Motor neuron (in vitro differentiated cells): Measurements from ENCODE around the gene PEAK1. TPM values are rescaled to one million over a fixed set of nuclear protein-coding genes. Genes with fewer than 3 reads are reported as not detected.

Experiments
- ATAC-seq, 8 experiments: fragments of 200-7000 bp; cut with Tn5 transposase; replicated peaks in 6 of 8; 2 replicates each; pipeline ENCODE4 v1.8.0; 2021; ENCODE audit warnings: mild to moderate bottlenecking in 8 of 8, moderate library complexity in 8 of 8
- H3K27ac ChIP-seq, 2 donors: fragments of 250-450 bp; sonication (Bioruptor Pico); 2 replicates each; pipeline ENCODE4 v1.9.0; 2021; ENCODE audit warnings: antibody characterized with exemption in 2 of 2, mild to moderate bottlenecking in 2 of 2, moderate library complexity in 1 of 2
- H3K4me1 ChIP-seq, 2 donors: fragments of 250-450 bp; sonication (Bioruptor Pico); replicated peaks in 1 of 2; 2 replicates each; pipeline ENCODE4 v1.6.1; 2021; ENCODE audit warnings: antibody characterized with exemption in 2 of 2, mild to moderate bottlenecking in 2 of 2, moderate library complexity in 1 of 2
- H3K4me3 ChIP-seq, 5 donors: fragments of 250-450 bp; sonication (Bioruptor Pico); 2 replicates each; pipeline ENCODE4 v1.9.0; 2021; ENCODE audit warnings: antibody characterized with exemption in 5 of 5, mild to moderate bottlenecking in 5 of 5, moderate library complexity in 4 of 5
- WGBS, 10 experiments: fragments of 450-650 bp; shearing (Covaris generic); methylation state at CpG; one replicate each; pipeline ENCODE4 v1.0.0; 2022; 5-methylcytosine and 5-hydroxymethylcytosine counted together
- in situ Hi-C, 9 experiments: fragments of 400-800 bp; cut with MboI; loops; one replicate each; pipeline ENCODE4 v1.15.0; 2021; ENCODE audit warnings: low sequenced_read_pairs in 9 of 9, low pct_unique_long_range_greater_than_20kb in 2 of 9; ENCODE audit not compliant: unreplicated experiment in 9 of 9
- total RNA-seq, 8 experiments: library from RNA; unstranded; fragments of 300-600 nt; gene quantifications; 2 replicates each; pipeline versions ENCODE4 v1.2.3 to v1.2.4, GENCODE V29; 2022

The PEAK1 gene
- total RNA-seq, 8 experiments from 2014 or later, result 8.9 to 87.5 (median 12.2) TPM

DNA sequence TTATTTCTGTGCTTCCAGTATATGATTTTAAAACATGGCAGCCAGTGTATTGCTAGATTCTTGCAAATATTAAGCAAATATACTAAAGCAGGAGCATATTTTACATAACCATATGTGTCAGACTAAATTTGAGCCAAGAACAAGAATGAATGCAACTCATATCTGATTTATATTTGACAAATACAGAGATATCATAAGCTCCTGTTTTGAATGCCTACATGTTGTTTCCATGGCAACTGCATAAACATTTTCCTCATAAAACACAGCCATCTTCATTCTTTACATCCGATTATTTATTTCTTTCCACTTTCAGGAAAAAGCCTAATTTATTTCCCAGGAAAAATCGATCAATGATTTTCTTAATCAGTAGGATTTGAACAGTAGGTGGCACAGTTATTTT is 176.8 kb downstream of the PEAK1 start:
- peak in 4 of 8 experiments; percentile 42 to 96 (median 50) for ATAC-seq
- no peak overlapping the region for H3K4me3 ChIP-seq
- no peaks in the 10 kb centered on the region for H3K4me1 ChIP-seq
- WGBS, 10 experiments, result 46 to 100% (median 86%) methylated on average over 1 to 2 of the region's 2 CpGs
- in situ Hi-C loops, result no loop called here
- H3K27ac ChIP-seq, result no peak overlapping the region

DNA sequence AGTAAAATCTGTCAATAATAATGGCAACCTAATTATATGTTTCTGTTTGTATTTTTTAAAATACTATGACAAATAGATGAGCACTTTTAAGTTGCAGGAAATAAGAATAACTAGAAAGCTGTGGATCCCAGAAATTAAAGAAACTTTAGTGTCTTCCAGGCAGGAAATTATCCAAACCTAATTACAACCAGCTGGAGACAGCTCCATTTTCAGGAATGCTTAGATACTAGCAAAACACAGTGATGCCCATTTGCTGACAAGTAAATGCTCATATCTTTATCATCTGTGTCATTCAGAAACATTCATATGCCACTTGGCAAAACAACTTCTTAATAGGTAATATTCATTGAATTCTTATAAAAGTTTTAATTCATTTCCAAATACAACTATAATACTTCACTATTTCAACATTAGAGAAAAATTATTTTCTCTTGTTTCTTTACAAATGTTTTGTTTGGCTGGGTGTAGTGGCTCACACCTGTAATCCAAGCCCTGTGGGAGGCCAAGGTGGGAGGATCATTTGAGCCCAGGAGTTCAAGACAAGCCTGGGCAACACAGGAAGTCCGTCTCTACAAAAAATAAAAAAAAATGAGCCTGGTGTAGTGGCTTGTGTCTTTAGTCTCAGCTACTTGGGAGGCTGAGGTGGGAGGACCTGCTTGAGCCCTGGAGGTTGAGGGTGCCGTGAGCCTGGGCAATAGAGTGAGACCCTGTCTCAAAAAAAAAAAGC is 179.9 kb downstream of the PEAK1 start:
- 50 to 100% (median 86%) methylated on average over 1 to 2 of the region's 2 CpGs; no CpG with 5 or more reads in 4 of the 10 experiments for WGBS, 10 experiments
- ATAC-seq, result no peak

DNA sequence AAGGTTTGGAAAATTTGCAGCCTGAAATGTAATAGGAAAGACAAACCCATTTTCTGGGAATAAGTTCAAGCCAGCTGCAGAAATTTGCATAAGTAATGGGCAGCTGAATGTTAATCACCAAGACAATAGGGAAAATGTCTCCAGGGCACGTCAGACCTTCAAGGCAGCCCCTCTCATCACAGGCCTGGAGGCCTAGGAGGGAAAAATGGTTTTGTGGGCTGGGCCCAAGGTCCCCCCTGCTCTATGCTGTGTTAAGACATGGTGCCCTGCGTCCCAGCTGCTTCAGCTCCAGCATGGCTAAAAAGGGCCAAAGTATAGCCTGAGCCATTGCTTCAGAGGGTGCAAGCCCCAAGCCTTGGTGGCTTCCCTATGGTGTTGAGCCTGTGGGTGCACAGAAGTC is 184.3 kb downstream of the PEAK1 start:
- WGBS, 10 experiments, result 40 to 100% (median 100%) methylated on average over 1 of the region's 2 CpGs; no CpG with 5 or more reads in 5 of the 10 experiments
- Histone ChIP-seq H3K4me1 (no peaks in the 10 kb centered on the region), H3K4me3 (no peak overlapping the region), H3K27ac (no peak overlapping the region)
- ATAC-seq, result peak in 1 of 8 experiments; percentile 35
- in situ Hi-C loops, result no loop called here

More for the DNA sequence above, 179.9 kb downstream of the PEAK1 start:
- in situ Hi-C loops, result no loop called here
- no peak overlapping the region for H3K27ac ChIP-seq
- H3K4me1 ChIP-seq, result no peaks in the 10 kb centered on the region
- no peak overlapping the region for H3K4me3 ChIP-seq

DNA sequence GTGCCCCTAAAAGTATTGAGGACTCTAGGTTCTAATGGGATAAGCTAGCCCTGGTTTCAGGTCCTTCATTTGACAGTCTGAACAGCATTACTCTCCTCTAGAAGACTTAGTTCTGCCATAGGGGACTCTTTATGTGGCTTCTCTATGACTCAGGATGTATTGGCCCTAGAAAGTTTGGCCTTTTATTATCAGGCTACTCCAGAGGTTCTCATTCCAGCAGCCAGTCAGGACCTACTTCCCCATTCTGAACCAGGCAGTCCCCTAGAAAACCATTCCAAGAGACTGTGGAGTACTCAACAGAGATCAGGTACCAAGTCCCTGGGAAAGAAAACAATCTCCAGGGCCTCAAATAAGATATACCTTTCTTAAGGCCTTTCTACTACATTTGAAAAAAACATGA is 191.1 kb downstream of the PEAK1 start:
- no peak overlapping the region for H3K4me3 ChIP-seq
- no peak for ATAC-seq
- H3K4me1 ChIP-seq, result peaks cover 0 to 7% of the 10 kb centered on the region in 2 donors
- no peak overlapping the region for H3K27ac ChIP-seq
- in situ Hi-C loops, result no loop called here

DNA sequence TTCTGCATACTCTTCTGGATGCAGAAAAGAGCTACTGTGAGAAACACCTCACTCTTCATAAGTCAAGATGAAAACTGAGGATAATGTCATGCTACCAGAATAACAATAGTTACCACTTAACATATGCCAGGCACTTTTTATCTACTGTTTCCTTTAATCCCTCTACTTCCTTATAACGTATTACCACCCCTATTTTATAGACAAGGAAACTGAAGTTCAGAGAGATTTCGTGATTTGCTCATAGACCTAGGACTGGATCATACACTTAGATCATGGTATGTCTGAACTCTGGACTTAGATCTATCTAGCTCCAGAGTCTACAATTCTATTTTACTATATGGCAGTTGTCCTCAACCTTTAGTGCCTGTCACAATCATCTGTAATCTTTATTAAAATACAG is 193.3 kb downstream of the PEAK1 start:
- Histone ChIP-seq H3K4me3 (no peak overlapping the region), H3K4me1 (peaks cover 4 to 10% of the 10 kb centered on the region in 2 donors), H3K27ac (no peak overlapping the region)
- no peak for ATAC-seq
- 45 to 88% (median 74%) methylated on average over 2 of the region's 2 CpGs; no CpG with 5 or more reads in 1 of the 10 experiments for WGBS, 10 experiments
- in situ Hi-C loops, result no loop called here

DNA sequence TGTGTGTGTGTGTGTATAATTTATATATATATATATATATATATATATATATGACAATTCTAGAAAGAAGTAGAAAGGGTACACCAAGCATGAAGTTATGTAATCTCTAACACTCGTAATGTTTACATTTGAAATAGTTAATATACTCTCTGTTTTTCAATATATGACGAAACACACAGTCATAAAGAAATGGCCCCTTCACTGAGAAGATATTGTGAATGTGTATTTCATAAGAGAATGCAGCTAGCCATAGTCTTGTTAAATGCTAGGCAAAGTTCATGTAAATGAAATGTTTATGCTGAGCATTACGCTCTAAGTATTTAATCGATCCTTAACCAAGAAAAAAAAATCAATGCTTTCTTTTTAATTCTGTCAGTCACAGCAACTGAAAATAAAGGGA is 194.3 kb downstream of the PEAK1 start:
- WGBS, 10 experiments, result 86 to 100% (median 94%) methylated on average over 2 to 4 of the region's 4 CpGs; no CpG with 5 or more reads in 2 of the 10 experiments
- ATAC-seq, result no peak
- Histone ChIP-seq H3K4me1 (peaks cover 6 to 10% of the 10 kb centered on the region in 2 donors), H3K27ac (no peak overlapping the region), H3K4me3 (no peak overlapping the region)
- in situ Hi-C loops, result no loop called here

DNA sequence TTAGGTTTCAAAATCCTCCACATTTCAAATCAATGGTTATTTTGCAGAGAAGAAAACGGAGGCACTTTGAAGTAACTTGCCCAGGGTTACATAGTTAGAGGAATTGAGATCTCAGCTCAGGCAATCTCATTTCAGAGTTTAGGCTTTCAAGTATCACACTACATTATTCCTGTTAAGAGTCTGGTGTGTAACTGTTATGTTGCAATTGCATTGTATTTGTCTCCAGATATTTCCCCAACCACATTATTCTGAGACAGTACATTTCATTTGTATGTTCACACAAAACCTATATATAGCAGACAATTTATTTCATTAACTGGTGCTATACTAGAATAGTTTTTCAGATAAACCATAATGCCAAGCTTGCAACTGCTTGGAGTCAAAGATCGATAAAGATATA is 194.8 kb downstream of the PEAK1 start:
- Histone ChIP-seq H3K27ac (no peak overlapping the region), H3K4me1 (peaks cover 9 to 10% of the 10 kb centered on the region in 2 donors), H3K4me3 (no peak overlapping the region)
- in situ Hi-C loops, result no loop called here
- WGBS, 10 experiments, result 40 to 100% (median 95%) methylated on average over 1 to 2 of the region's 2 CpGs; no CpG with 5 or more reads in 2 of the 10 experiments
- ATAC-seq, result no peak

DNA sequence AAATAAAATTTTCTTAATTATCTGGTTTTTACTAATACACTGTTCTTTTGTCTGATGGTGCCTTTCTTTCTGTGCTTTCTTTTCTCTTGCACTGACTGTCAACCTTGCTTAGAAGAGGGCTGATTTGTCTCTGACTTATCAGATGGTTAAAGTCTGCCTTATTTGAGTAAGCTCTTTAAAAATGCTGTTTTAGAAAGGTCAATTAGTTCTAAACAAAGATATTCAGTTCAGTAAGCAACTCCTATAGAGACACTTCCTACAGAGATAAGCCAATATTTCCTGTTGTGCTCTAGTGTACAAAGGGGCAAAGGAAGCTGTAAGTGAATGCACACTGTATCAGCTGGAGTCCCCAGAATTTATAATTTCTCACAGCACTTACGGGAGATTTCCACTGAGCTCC is 195.6 kb downstream of the PEAK1 start:
- no peak for ATAC-seq
- WGBS, 10 experiments, result 89 to 100% (median 100%) methylated on average over 1 of the region's 1 CpG; no CpG with 5 or more reads in 2 of the 10 experiments
- peaks cover 9 to 10% of the 10 kb centered on the region in 2 donors for H3K4me1 ChIP-seq
- no peak overlapping the region for H3K27ac ChIP-seq
- in situ Hi-C loops, result no loop called here
- H3K4me3 ChIP-seq, result no peak overlapping the region

DNA sequence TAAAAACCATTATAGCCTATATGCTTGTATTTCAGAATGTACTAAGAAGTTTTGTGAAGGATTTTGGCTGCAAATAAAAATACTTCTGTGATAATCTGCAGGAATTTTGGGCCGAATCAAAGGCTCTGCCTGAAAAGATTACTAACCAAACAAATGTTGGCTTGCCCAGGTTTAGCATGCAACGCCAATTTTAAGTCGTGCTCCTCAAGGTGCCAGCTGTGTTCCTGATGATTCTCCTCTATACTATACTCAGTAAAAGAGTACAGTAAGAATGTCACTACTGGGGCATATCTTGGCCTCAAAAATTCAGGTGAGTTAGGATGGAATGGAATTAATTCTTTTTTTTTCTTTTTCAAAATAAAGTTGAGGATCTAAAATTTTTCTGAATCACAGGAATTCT is 198.2 kb downstream of the PEAK1 start:
- H3K4me3 ChIP-seq, result no peak overlapping the region
- no peak overlapping the region for H3K27ac ChIP-seq
- no peak for ATAC-seq
- peaks cover 9 to 10% of the 10 kb centered on the region in 2 donors for H3K4me1 ChIP-seq
- 26 to 100% (median 89%) methylated on average over 2 to 3 of the region's 3 CpGs; no CpG with 5 or more reads in 3 of the 10 experiments for WGBS, 10 experiments
- in situ Hi-C loops, result no loop called here

DNA sequence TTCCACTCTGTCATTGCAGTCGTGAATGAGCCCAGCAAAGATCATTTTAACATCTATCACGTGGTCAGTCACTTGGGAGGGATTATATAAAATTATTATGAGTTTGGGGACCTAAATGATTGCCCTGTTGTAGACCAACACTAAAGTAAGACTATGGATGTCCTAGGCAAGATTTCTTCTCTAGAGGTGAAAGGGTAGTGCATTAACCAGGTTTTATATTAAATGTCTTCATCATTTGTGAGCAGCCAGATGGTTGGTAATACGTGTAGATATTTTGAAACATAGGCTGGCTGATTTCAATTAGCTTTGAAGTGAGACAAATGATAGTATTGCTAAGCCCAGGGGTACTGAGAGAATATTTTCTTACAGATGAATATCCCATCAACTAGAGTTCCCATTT is 198.7 kb downstream of the PEAK1 start:
- peak in 3 of 8 experiments; percentile 24 to 71 (median 40) for ATAC-seq
- WGBS, 10 experiments, result 25 to 83% (median 63%) methylated on average over 1 to 3 of the region's 3 CpGs; no CpG with 5 or more reads in 1 of the 10 experiments
- in situ Hi-C loops, result no loop called here

DNA sequence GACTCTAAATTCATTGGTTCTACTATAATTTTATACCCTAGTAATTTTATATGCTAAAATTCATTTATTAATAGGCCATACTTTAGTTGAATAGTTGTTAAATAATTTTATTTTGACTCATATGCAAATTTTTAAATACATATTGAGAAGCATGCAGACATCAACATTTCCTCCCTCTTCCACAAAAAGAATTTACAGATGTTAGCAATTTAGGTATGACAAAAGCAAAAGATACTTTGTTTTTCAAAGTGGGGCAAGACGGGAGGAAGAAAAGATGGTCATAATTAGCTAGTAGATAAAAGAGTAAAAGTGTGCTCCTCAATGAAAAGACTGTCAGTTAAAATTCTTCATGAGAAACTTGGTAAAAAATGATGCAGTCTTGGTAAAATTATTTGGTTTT is 200.1 kb downstream of the PEAK1 start:
- WGBS, 10 experiments, result 0 to 83% (median 50%) methylated on average over 1 of the region's 1 CpG; no CpG with 5 or more reads in 3 of the 10 experiments
- Histone ChIP-seq H3K27ac (no peak overlapping the region), H3K4me3 (no peak overlapping the region), H3K4me1 (peaks cover 9 to 10% of the 10 kb centered on the region in 2 donors)
- in situ Hi-C loops, result no loop called here
- ATAC-seq, result no peak

More for the DNA sequence above, 198.7 kb downstream of the PEAK1 start:
- H3K27ac ChIP-seq, result no peak overlapping the region
- H3K4me3 ChIP-seq, result no peak overlapping the region
- H3K4me1 ChIP-seq, result peaks cover 9 to 10% of the 10 kb centered on the region in 2 donors

DNA sequence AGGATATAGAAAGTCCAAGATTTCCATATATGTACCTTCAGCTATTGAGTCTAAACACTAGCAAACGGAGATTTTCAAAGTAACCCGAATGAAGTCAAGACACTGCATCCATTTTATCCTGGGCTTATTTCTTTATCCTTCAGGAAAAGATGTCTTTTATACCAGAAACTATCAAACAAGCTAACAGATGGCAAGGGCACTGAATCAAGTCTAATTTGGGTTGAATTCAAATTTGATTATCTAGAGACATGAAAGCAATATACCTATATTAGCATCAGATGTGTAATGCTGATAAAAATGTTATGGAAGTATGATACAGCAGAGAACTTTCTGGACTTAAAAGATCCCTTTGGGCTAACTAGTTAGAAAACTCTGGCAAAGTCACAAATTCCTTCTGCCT is 210.7 kb downstream of the PEAK1 start:
- H3K4me3 ChIP-seq, result no peak overlapping the region
- 49 to 100% (median 91%) methylated on average over 2 of the region's 2 CpGs; no CpG with 5 or more reads in 1 of the 10 experiments for WGBS, 10 experiments
- no peak for ATAC-seq
- H3K4me1 ChIP-seq, result no peaks in the 10 kb centered on the region
- in situ Hi-C loops, result no loop called here
- H3K27ac ChIP-seq, result no peak overlapping the region

DNA sequence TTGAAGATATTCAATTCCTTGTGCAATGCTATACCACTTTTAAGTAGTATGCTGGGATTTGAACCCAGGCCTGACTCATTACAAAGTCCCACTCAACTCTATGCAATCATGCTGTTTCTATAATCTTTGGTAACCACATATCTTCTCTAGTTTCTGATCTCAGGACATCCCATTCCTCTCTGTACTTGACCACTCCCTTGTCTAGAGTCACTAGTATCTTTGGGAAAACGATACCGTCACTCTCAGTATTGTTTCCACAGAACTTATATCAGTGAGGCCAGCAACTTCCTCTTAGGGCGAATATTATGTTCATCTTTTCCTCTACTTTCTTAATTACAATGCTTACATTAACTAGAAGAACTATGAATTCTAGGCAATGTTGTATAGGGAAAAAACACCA is 211.7 kb downstream of the PEAK1 start:
- Histone ChIP-seq H3K4me3 (no peak overlapping the region), H3K4me1 (no peaks in the 10 kb centered on the region), H3K27ac (no peak overlapping the region)
- in situ Hi-C loops, result no loop called here
- 67 to 100% (median 93%) methylated on average over 1 to 3 of the region's 3 CpGs for WGBS, 10 experiments
- no peak for ATAC-seq

DNA sequence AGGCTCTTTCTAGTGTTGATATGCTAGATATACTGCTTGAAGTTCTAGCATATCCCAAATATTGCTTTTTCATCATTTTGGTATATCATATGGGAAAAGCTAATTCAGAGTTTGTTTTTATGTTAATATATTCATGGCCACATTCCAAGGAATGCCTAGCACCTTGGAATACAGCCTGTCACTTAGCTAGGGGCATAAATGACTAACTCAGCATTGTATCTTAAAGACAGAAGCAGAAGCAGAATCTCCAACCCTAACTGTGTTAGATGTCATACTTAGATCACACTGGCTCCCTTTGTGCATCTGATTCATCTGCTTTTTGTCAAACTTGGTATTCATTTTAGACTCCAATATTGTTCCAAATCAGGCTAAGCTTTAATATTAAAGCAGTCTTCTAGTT is 218.2 kb downstream of the PEAK1 start:
- Histone ChIP-seq H3K4me1 (no peaks in the 10 kb centered on the region), H3K4me3 (no peak overlapping the region), H3K27ac (no peak overlapping the region)
- in situ Hi-C loops, result no loop called here
- ATAC-seq, result peak in 3 of 8 experiments; percentile 55 to 84 (median 69)
